Parathyroid adenoma (tissue), 2 donors: ENCODE results near the gene DOCK10.

ENCODE experiments used
- H2AFZ ChIP-seq: fragments of 300-600 bp; sonication (generic); one replicate; pipeline ENCODE4 v1.7.0; 2017; ENCODE audit warnings: antibody characterized with exemption, mild to moderate bottlenecking
- H3K27ac ChIP-seq: fragments of 300-600 bp; sonication (generic); one replicate; pipeline ENCODE4 v1.7.0; 2017
- H3K27me3 ChIP-seq: fragments of 300-600 bp; sonication (generic); one replicate; pipeline ENCODE4 v1.7.0; 2017; ENCODE audit warnings: low read length; ENCODE audit not compliant: control insufficient read depth, insufficient read depth
- H3K36me3 ChIP-seq: fragments of 300-600 bp; sonication (generic); one replicate; pipeline ENCODE4 v1.7.0; 2017; ENCODE audit warnings: low read length; ENCODE audit not compliant: control insufficient read depth, insufficient read depth
- H3K4me1 ChIP-seq: fragments of 300-600 bp; sonication (generic); one replicate; pipeline ENCODE4 v1.7.0; 2017; ENCODE audit warnings: control low read depth
- H3K4me2 ChIP-seq: fragments of 300-600 bp; sonication (generic); one replicate; pipeline ENCODE4 v1.7.0; 2017; ENCODE audit warnings: low read length
- H3K4me3 ChIP-seq: fragments of 300-600 bp; sonication (generic); one replicate; pipeline ENCODE4 v1.7.0; 2017; ENCODE audit warnings: low read depth, low read length
- H3K79me2 ChIP-seq: fragments of 300-600 bp; sonication (generic); one replicate; pipeline ENCODE4 v1.7.0; 2017; ENCODE audit warnings: control low read depth
- H3K9ac ChIP-seq: fragments of 300-600 bp; sonication (generic); one replicate; pipeline ENCODE4 v1.7.0; 2017; ENCODE audit warnings: mild to moderate bottlenecking
- H3K9me3 ChIP-seq: fragments of 300-600 bp; sonication (generic); one replicate; pipeline ENCODE4 v1.7.0; 2017; ENCODE audit warnings: low read length; ENCODE audit not compliant: control insufficient read depth
- CTCF ChIP-seq: fragments of 300-600 bp; sonication (generic); IDR thresholded peaks from one replicate; pipeline ENCODE4 v1.7.0; 2017; ENCODE audit warnings: antibody characterized with exemption, mild to moderate bottlenecking
- donor health status: primary hyperparathyroidism.

The DOCK10 gene

GRCh38 chr2:224982910-224983711 lies 59.2 kb downstream of the DOCK10 start:
- Histone ChIP-seq H2AFZ (no peak overlapping the region), H3K4me1 (no peaks in the 10 kb centered on the region), H3K4me2 (no peak overlapping the region), H3K4me3 (no peak overlapping the region), H3K9me3 (no peaks in the 10 kb centered on the region), H3K27ac (peak overlapping the region; percentile 30), H3K27me3 (no peaks in the 10 kb centered on the region), H3K9ac (no peak overlapping the region), H3K36me3 (no peaks in the 10 kb centered on the region), H3K79me2 (no peaks in the 10 kb centered on the region)
- no peak for TF ChIP-seq CTCF

- Histone ChIP-seq H3K4me2 (no peak overlapping the region), H3K79me2 (no peaks in the 10 kb centered on the region), H3K4me3 (no peak overlapping the region), H3K36me3 (no peaks in the 10 kb centered on the region), H2AFZ (no peak overlapping the region), H3K27ac (no peak overlapping the region), H3K4me1 (no peaks in the 10 kb centered on the region), H3K27me3 (no peaks in the 10 kb centered on the region), H3K9ac (no peak overlapping the region), H3K9me3 (no peaks in the 10 kb centered on the region)
- no peak for TF ChIP-seq CTCF
Measured at GRCh38 chr2:224982226-224982625, 60.0 kb downstream of the DOCK10 start.

GRCh38 chr2:224976629-224977525 lies 65.4 kb downstream of the DOCK10 start:
- Histone ChIP-seq H3K27ac (no peak overlapping the region), H3K36me3 (no peaks in the 10 kb centered on the region), H3K4me1 (no peaks in the 10 kb centered on the region), H3K4me2 (no peak overlapping the region), H3K79me2 (no peaks in the 10 kb centered on the region), H3K9me3 (no peaks in the 10 kb centered on the region), H2AFZ (no peak overlapping the region), H3K27me3 (no peaks in the 10 kb centered on the region), H3K4me3 (no peak overlapping the region), H3K9ac (no peak overlapping the region)
- TF ChIP-seq CTCF = no peak

GRCh38 chr2:224975761-224976160 lies 66.5 kb downstream of the DOCK10 start:
- Histone ChIP-seq H3K9me3 (no peaks in the 10 kb centered on the region), H3K27ac (no peak overlapping the region), H3K79me2 (no peaks in the 10 kb centered on the region), H2AFZ (no peak overlapping the region), H3K36me3 (no peaks in the 10 kb centered on the region), H3K4me2 (no peak overlapping the region), H3K4me3 (no peak overlapping the region), H3K4me1 (no peaks in the 10 kb centered on the region), H3K27me3 (no peaks in the 10 kb centered on the region), H3K9ac (no peak overlapping the region)
- no peak for TF ChIP-seq CTCF
